GM20000 (cell line): ENCODE data around the gene NHLRC1.

ENCODE experiments used
- DNase-seq: peaks from one replicate; pipeline ENCODE4 v3.0.0; 2012; ENCODE audit warnings: low spot score
- TF ChIP-seq, protein P1 (sequence below): IDR thresholded peaks from 2 replicates; pipeline ENCODE4 v1.5.1; 2012; ENCODE audit warnings: mild to moderate bottlenecking, control low read depth; ENCODE audit errors: extremely low read depth, missing control alignments

Gene NHLRC1

GRCh38 chr6:18122128-18123093, at the start of gene NHLRC1:
Gene NHLRC1 (minus strand): TSS chr6:18122677. CDS start chr6:18122606, 71 bp downstream.
- TF ChIP-seq, protein P1, sequence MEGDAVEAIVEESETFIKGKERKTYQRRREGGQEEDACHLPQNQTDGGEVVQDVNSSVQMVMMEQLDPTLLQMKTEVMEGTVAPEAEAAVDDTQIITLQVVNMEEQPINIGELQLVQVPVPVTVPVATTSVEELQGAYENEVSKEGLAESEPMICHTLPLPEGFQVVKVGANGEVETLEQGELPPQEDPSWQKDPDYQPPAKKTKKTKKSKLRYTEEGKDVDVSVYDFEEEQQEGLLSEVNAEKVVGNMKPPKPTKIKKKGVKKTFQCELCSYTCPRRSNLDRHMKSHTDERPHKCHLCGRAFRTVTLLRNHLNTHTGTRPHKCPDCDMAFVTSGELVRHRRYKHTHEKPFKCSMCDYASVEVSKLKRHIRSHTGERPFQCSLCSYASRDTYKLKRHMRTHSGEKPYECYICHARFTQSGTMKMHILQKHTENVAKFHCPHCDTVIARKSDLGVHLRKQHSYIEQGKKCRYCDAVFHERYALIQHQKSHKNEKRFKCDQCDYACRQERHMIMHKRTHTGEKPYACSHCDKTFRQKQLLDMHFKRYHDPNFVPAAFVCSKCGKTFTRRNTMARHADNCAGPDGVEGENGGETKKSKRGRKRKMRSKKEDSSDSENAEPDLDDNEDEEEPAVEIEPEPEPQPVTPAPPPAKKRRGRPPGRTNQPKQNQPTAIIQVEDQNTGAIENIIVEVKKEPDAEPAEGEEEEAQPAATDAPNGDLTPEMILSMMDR = peak; percentile 72
- DNase-seq = peak; percentile 89

- TF ChIP-seq, protein P1 = no peak
- DNase-seq = no peak
Observed at GRCh38 chr6:18171871-18172270, 49.4 kb upstream of the NHLRC1 start.

- no peak for DNase-seq
- TF ChIP-seq, protein P1 = no peak
Observed at GRCh38 chr6:18168264-18168663, 45.8 kb upstream of the NHLRC1 start.

DNA sequence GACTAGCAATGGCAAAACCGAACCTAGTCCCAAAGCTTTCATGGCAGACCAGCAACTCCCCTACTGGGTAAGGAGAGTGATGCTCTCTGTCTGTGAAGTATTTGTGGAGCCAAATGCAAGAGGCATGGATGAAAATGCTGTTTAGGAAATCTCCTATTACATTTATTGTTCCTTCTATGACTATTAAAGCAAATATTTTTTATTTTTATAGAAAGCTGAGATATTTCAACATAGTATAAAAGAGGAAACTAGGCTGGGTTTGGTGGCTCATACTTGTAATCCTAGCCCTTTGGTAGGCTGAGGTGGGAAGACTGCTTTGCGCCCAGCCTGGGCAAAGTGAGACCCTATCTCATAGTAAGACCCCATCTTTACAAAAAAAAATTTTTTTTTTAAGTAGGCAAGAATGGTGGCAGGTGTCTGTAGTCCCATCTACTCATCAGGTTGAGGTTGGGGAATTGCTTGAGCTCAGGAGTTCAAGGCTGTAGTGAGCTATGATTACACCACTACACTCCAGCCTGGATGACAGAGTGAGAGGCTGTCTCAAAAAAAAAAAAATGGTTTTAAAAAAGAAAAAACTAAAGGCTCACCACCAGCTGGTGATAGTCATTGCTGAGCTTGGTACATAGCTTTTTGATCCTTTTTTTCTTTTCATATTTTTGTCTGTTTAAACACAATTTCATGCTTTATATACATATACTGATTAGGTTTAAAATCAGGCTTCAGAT, 44.0 kb upstream of the NHLRC1 start:
- TF ChIP-seq, protein P1 = no peak
- DNase-seq = no peak

DNA sequence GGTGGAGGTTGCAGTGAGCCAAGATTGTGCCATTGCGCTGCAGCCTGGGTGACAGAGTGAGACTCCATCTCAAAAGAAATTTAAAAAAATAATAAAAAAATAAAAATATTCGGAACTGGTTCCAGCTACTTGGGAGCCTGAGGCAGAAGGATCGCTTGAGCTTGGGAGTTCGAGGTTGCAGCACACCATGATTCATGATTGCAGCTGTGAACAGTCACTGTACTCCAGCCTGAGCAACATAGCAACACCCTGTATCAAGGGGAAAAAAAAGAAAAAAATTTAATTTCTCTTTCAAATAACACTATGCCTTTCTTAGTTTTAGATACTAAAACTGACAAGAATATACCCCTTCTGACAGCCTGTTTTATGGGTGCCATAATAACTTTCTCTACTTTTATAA, 43.3 kb upstream of the NHLRC1 start:
- TF ChIP-seq, protein P1 = no peak
- DNase-seq = no peak

GRCh38 chr6:18162401-18162800, 39.9 kb upstream of the NHLRC1 start:
- DNase-seq = no peak
- TF ChIP-seq, protein P1 = no peak

DNA sequence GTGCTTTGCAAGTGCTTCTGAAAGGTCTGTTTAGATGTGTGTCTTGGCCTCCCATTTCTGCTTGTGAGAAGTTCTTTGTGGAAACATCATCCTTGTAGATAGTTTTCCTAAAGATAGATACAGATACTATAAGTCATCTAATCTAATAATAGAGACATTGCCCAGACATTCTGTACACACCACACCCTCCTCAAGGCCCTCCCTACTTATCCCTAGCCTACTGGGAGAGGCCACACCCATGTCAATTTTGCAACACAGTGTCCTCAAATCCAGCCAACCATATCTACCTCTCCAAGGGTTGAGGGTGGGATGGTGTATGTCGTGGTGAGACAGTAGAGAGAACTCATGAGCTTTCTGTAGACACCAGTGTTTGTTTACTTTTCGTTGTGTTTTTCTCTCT, 39.0 kb upstream of the NHLRC1 start:
- DNase-seq = no peak
- TF ChIP-seq, protein P1 = no peak
